HG03460 (cell line): Measurements from ENCODE around the gene PDE4B.

Experiments used
- ATAC-seq: cut with Tn5 transposase; IDR thresholded peaks from one replicate; pipeline ENCODE4 v1.9.1; 2021; ENCODE audit not compliant: unreplicated experiment

PDE4B gene

GRCh38 chr1:65880611-65881010 is 87.9 kb downstream of the PDE4B start:
- ATAC-seq: no peak

DNA sequence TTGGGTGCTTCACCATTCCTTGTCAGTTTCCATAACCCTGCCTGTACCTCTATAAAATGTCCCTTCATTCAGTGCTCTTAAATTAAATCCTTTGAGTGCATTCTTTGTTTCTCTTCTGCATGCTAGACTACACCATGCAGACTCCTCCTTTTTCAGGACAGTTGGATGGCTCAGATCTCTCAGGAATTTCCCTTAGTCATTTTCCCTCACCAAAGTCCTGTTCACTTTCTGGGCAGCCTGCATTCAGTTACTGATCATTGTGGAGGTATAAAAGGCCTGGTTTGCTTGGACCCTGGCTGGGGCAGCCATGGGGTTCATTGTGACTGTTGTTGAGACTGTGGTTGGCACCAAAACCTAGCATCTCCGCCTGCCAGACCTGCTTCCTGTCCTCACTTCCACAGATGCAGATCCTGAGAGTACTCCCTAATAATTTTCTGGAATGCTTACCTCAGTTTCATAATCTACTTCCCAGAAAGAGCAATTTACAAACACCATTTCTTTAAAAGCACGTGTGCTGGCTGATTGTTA is 88.4 kb downstream of the PDE4B start:
- no peak for ATAC-seq

DNA sequence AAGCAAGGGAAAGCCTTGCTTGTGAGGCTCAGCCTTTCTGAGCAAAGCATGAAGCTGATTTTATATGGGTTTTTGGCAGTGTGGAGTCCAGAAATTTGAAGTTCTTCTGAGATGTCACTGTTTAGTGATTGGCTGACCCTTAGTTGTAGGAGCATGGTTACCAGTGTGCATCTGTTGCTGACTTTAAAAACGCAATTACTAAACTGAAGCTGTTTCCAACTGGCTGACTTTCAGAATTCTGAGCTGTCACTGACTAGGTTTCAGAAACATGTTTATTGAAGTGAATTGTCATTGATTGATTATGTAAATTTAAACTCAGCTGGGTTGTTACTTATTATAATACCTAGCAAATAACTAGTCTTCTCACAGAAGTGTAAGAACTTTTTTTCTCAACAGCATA is 89.4 kb downstream of the PDE4B start:
- ATAC-seq: no peak

DNA sequence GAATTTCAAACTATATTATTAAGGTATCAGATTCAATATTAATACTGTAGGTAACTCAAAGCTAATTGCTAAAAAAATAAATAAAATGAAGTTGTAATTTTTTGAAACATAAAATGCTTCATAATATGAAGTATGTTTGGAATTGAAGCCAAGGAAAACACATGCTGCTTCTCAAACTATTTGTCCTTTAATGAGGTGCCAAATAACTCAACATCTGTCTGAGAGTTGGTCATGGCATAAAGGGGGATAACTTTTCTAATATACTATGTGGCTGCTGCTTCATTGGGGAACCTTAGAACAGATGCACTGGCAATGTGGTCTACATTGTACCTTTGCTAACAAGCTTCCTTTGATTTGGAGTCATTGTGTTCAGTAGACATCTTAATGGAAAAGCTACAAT is 96.7 kb downstream of the PDE4B start:
- ATAC-seq: no peak

DNA sequence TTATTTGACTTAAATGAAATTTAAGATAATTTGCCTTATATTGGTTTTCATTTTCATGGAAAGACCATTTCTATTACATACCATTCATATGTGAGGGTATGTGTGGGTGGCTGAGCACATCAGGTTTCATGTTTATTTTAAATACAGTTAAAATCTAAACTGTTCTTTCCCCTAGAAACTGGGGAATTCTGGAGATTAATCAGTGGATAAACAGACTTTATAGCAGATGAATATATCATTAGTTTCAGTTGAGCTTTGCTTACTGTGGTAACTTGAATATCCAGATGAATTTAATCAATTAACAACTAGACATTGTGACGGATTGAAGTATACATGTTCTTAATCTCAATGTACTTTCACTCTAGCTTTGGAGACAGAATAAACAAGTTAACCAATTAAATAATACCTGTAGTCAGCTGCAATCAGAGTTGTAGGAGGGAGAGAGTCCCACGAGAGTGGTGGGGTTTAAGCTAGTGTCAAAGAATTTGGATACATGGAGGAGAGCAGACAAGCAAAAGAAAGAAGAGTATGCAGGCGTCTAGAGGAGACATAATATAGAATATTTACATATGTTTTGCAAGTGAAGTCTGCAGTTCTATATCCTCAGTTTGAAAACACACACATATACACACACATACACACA is 97.6 kb downstream of the PDE4B start:
- no peak for ATAC-seq

DNA sequence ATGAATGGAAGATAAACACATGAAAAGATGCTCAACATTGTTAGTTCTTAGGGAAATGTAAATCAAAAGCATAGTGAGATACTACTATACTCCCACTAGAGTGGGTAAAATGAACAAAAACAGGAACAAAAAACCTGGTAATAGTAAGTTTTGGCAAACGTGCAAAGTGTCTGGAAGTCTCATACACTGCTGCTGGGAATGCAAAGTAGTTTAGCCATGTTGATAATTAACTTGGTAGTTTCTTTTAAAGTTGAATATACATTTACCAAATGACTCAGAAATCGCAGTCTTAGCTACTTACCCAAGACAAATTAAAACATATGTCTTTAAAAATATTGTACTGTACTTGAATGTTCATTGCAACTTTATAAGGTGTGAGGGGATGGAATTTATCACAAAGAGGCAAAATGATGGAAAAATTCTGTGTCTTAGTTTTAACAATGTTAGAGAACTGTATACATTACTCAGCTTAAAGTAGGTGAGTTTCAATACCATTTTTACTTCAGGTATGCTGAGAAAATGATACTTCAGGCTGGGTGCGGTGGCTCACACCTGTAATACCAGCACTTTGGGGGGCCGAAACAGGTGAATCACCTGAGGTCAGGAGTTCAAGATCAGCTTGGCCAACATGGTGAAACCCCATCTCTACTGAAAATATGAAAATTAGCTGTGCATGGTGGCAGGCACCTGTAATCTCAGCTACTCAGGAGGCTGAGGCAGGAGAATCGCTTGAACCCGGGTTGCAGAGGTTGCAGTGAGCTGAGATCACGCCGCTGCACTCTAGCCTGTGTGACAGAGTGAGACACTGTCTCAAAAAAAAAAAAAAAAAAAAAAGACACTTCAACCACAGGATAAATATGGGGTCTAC is 102.3 kb downstream of the PDE4B start:
- peak; percentile 91 for ATAC-seq

DNA sequence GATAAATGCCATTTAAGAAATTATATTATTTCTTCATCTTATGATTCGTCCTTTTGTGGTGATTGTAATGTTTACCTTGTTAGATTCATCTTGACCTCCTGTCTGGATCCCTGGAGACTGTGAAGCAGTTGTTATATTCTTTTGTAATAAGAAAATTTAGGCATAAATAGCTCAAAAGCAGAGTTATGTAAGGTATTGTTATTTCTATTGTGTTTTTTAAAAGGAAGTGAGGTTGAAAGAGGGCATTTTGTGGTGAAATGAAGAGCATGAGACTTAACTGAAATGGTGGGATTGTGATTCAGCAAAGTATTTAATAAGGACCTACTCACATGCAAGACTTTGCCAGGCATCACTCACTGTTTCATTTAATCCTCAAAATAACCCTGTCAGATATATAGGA is 104.0 kb downstream of the PDE4B start:
- no peak for ATAC-seq

- no peak for ATAC-seq
These were observed 104.8 kb downstream of the PDE4B start for GRCh38 chr1:65897485-65897884.

GRCh38 chr1:65904681-65905083 is 112.0 kb downstream of the PDE4B start:
- no peak for ATAC-seq

DNA sequence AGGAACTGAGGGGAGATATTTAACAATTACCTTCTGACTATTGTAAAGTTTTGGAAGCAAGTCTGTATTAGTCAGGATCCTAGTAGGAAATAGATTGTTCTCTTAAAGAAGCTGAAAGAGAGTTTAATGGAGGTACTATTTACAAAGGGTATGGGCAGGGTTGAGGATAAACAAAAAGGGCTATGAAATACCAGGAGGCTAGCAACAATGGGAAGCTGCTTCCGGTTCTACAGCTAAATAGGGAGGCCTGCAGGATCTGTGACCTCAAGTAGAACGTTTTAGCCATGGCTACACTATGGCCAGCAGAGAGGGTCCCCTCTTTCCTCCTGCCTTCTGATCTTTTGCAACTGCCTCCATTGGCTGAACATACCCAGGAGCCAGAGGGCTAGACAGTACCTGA is 117.7 kb downstream of the PDE4B start:
- ATAC-seq: no peak

DNA sequence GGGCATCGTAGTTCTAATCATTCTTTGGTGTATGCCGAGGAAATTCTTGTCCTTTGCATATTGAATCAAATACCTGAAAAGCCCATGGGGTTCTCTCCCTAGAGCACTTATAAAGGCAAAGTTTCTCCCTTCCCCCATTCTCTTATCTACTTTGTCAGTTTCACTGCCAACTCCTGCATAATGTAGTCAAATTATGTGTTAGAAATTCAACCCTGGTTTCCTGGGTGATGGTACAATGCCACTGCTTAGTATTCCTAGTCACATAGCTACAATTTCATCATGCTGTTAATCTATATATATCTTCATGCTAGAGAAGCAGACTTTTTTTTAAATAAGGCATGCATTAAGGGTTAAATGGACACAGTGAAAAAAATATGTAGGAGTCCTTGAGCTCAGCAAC is 119.0 kb downstream of the PDE4B start:
- no peak for ATAC-seq

- ATAC-seq: no peak
These were observed 125.9 kb downstream of the PDE4B start for GRCh38 chr1:65918564-65918963.

DNA sequence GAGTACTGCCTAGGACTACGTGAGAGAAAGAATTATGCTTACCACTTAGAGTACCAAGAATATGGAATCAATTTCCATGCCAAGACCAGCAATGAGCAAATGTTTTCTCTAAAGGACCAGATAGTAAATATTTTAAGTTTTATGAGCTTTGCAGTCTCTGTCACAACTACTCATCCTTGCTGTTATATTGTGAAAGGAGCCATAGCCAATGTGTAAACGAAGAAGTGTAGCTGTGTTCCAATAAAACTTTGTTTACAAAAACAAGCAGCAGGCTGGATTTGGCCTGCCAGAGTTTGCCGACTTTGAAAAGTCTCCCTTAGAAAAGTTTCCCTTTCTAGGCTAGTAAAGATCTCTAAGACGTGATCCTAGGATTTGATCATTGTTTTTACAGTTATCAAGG is 128.8 kb downstream of the PDE4B start:
- ATAC-seq: no peak

DNA sequence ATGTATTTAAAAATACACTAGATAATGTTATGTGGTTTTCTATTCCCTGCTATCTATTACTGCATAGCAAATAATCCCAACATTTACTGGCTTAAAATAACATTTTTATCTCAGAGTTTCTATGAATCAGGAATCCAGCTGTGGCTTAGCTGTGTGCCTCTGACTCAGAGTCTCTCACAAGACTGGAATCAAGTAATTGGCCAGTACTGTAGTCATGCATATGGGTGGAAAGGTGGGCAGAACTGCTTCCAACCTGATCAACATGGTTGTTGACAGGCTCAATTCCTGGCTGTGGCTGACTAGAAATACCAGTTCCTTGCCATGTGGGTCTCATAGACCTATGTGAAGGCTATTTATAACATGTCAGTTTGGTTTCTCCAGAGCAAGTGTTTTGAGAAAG is 131.8 kb downstream of the PDE4B start:
- ATAC-seq: no peak

DNA sequence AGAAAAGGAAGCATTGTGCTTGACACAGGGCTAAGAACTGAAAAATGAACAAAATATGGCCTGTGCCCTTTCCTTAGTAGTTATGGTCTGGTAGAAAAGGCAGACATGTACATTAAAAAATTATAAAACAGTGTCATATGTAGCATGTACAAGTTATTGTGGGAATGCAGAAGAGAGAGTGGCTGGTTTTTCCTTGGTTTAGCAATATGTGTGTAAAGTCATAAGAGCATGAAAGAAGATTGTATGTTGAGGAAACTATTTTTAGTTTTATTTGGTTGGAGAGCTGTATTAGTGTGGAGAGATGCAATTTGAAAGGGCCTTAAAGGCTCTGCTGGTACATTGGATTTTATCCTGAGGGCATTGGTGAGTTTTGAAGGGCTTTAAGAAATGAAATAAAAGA is 145.8 kb downstream of the PDE4B start:
- no peak for ATAC-seq

DNA sequence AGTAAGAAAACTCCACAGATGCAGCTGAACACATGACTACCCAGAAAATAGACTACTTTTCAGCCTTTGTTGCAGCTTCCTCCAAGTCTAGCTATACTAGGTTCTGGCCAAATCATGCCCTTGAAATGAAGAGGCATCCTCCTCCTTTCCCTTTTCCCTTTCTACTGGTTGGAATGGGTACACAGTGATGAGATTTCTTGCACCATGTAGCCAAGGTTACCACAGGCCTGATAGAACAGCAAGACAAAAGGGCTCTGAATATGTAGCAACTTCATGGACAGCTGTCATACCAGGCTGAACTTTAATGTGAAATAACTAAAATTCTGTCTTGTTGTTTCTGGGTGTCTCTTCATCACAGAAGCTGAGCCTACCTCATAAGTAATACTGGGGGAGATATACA is 146.5 kb downstream of the PDE4B start:
- no peak for ATAC-seq

GRCh38 chr1:65939636-65940035 is 146.9 kb downstream of the PDE4B start:
- no peak for ATAC-seq

DNA sequence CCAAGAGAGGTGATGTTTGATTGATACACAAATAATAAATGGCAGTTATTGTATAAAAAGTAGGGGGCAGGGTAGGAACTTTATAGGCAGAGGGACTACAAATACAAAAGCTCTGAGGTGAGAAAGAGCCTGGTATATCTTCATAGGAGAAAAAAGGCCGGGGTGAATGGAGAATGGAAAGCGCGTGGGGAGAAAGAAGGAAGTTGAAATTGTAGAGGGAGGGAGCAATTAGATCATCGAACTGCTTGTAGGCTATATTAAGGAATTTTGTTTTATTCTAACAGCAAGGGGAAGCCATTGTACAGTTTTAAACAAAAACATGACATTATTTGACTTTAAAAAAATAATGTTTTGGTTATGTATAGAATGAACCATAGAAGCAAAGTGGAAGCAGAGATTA is 147.4 kb downstream of the PDE4B start:
- no peak for ATAC-seq

- no peak for ATAC-seq
These were observed 149.8 kb downstream of the PDE4B start for GRCh38 chr1:65942476-65942875.

DNA sequence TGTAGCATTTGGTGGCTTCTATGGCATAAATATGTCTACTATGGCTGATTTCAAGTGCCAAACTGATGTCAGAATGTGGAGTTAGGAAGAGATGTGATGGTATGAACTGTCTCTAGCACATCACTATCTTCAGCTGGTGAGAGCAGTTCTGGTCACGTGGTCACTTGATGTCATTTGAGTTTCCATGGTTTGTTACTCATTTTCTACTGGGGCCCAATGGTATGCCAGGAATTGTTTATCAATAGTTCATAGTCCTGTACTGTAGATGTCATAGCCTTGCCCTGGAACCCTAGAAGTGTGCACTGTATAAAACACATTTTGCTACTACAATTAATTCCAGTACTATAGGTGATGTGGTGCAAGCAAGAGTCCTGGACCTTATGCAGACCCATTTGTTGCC is 153.7 kb downstream of the PDE4B start:
- no peak for ATAC-seq

- no peak for ATAC-seq
These were observed 154.3 kb downstream of the PDE4B start for GRCh38 chr1:65946960-65947359.

DNA sequence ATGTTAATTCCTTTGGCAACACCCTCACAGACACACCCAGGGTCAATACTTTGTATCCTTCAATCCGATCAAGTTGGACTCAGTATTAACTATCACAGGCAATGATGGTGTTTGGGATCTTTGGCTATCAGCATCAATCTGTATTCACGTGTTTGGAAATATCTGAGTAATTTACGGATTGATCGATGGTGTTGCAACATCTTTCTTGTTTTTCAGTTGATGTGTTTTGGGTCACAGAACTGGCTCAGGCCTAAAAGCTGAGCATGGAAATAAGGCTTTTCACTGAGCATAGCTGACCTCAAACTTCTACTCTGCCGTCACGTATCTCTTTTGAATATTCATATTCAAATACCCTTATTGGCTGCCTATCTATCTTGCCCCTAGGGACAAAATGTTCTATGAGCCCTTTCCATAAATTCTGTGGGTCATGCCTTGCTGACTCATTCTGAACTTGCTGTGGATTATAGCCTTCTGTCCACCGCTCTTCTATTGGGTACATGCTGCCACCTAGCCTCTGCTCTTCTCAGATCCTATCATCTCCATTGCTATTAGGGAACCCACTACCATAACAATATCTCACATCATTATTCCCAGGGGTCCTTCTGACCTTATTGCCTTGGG is 156.0 kb downstream of the PDE4B start:
- no peak for ATAC-seq
